NOMO-1 treated with dmso at 0.1 percent for 144 hours (cell line): ENCODE measurements around the gene CXCL5.
"Not testable (repeated sequence)": the region's sequence is repeated elsewhere in the genome, so short reads cannot be mapped to it uniquely, and the experiment has no call there.

Experiments
- DNase-seq: peaks from one replicate; lab custom pipeline; 2025; ENCODE audit not compliant: unreplicated experiment; lab: John Stamatoyannopoulos, UW

CXCL5 gene

GRCh38 chr4:73974352-73974751 is 24.1 kb downstream of the CXCL5 start:
- no peak for DNase-seq

GRCh38 chr4:73970945-73971344 is 27.5 kb downstream of the CXCL5 start:
- DNase-seq: no peak

GRCh38 chr4:73970011-73970410 is 28.5 kb downstream of the CXCL5 start:
- DNase-seq: no peak

GRCh38 chr4:73967866-73968265 is 30.6 kb downstream of the CXCL5 start:
- DNase-seq: no peak

- DNase-seq: no peak
These were observed 33.4 kb downstream of the CXCL5 start for GRCh38 chr4:73964862-73965611.

- no peak for DNase-seq
These were observed 35.8 kb downstream of the CXCL5 start for GRCh38 chr4:73962724-73963123.

- DNase-seq: not testable (repeated sequence)
These were observed 39.4 kb downstream of the CXCL5 start for GRCh38 chr4:73959041-73959440.

- DNase-seq: no peak
These were observed 46.1 kb downstream of the CXCL5 start for GRCh38 chr4:73952352-73952751.

- DNase-seq: not testable (repeated sequence)
These were observed 48.0 kb downstream of the CXCL5 start for GRCh38 chr4:73950376-73950920.

- DNase-seq: no peak
These were observed 49.3 kb downstream of the CXCL5 start for GRCh38 chr4:73948990-73949706.

GRCh38 chr4:73948291-73948690 is 50.2 kb downstream of the CXCL5 start:
- no peak for DNase-seq

- no peak for DNase-seq
These were observed 51.1 kb downstream of the CXCL5 start for GRCh38 chr4:73947239-73947985.

- DNase-seq: no peak
These were observed 52.6 kb downstream of the CXCL5 start for GRCh38 chr4:73945674-73946449.
